Tibial nerve (tissue), 4 donors: ENCODE measurements around the gene SLC25A20. TPM values are rescaled to one million over a fixed set of nuclear protein-coding genes. Genes with fewer than 3 reads are reported as not detected.

ENCODE experiments used
- DNase-seq, 2 donors: peaks; one replicate each; pipeline ENCODE4 v3.0.0-alpha.2; 2019; ENCODE audit warnings: low spot score in 2 of 2
- H3K27ac ChIP-seq, 4 donors: fragments of 200-600 bp; sonication (generic) in 3 of 4; one replicate each; pipeline ENCODE4 v1.5.1; 2017 to 2019; ENCODE audit warnings: mild to moderate bottlenecking in 1 of 4
- H3K27me3 ChIP-seq, 2 donors: fragments of 200-600 bp; sonication (generic) in 1 of 2; one replicate each; pipeline versions ENCODE4 v1.5.1 to v1.6.0; 2017 to 2019
- H3K36me3 ChIP-seq, 3 donors: fragments of 200-600 bp; sonication (generic); one replicate each; pipeline ENCODE4 v1.5.1; 2018 to 2019
- H3K4me1 ChIP-seq, 4 donors: fragments of 200-600 bp; sonication (generic) in 3 of 4; one replicate each; pipeline ENCODE4 v1.5.1; 2017 to 2019
- H3K4me3 ChIP-seq, 4 donors: fragments of 200-600 bp; sonication (generic) in 3 of 4; one replicate each; pipeline ENCODE4 v1.5.1; 2017 to 2019; ENCODE audit warnings: mild to moderate bottlenecking in 1 of 4, moderate library complexity in 1 of 4
- H3K9me3 ChIP-seq, 4 donors: fragments of 200-600 bp; sonication (generic) in 3 of 4; one replicate each; pipeline ENCODE4 v1.5.1; 2017 to 2019
- EP300 ChIP-seq, 2 donors: sonication (generic); formaldehyde crosslinking; IDR thresholded peaks; one replicate each; pipeline ENCODE4 v1.6.1; 2017; ENCODE audit warnings: antibody characterized with exemption in 2 of 2, mild to moderate bottlenecking in 1 of 2
- POLR2A ChIP-seq, 2 donors: fragments of 450-650 bp; IDR thresholded peaks; one replicate each; pipeline ENCODE4 v1.6.1; 2017; ENCODE audit warnings: antibody characterized with exemption in 2 of 2, mild to moderate bottlenecking in 2 of 2, moderate library complexity in 2 of 2
- WGBS, 2 donors: methylation state at CpG; one replicate each; pipeline ENCODE4 v1.1.5; 2018; 5-methylcytosine and 5-hydroxymethylcytosine counted together
- total RNA-seq, 4 donors: library from RNA; depleted of rRNA; stranded (reverse); fragments of >200 nt; gene quantifications; one replicate each; pipeline ENCODE4 v1.1.0, GENCODE V29; 2016
- TF ChIP-seq, protein P1 (sequence below), 5 experiments: fragments of 200-600 bp in 3 of 5; fragments of 450-650 bp in 2 of 5; sonication (generic) in 3 of 5; IDR thresholded peaks; one replicate each; pipeline ENCODE4 v1.5.1; 2016 to 2019; ENCODE audit warnings: antibody characterized with exemption in 5 of 5, mild to moderate bottlenecking in 3 of 5, moderate library complexity in 2 of 5

Gene SLC25A20
- total RNA-seq, 4 donors from 2014 or later = 19.6 to 39.3 (median 22.1) TPM

DNA sequence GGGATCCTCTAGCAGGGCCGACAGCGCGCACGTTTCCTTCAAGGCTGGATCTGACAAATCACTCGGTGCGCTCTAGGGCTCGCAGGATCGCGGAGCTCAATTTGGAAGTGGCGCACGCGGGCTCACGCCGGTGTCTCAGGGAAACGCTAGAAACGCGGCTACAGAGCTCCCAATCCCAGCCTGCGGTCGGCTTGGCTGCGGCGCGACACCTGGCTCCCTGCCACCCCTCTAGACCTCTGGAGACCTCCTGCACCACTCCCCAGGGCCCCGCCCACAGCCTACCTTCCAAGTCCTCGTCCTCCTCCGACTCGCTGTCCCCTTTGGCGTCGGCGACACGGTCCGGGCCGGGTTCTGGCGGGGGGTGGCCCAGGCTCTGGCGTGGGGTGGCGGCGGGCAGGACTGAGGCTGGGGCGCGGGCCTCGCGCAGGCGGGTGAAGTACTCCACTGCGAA is 51.6 kb downstream of the SLC25A20 start:
- H3K4me3 ChIP-seq = peak overlapping the region; percentile 78 to 96 (median 88)
- peak overlapping the region; percentile 91 to 98 (median 95) for H3K27ac ChIP-seq
- 1% methylated on average over 24 to 41 of the region's 42 CpGs for WGBS, 2 donors
- H3K27me3 ChIP-seq = no peaks in the 10 kb centered on the region
- no peaks in the 10 kb centered on the region for H3K9me3 ChIP-seq
- no peaks in the 10 kb centered on the region for H3K36me3 ChIP-seq
- H3K4me1 ChIP-seq = peaks cover 0 to 30% (median 19%) of the 10 kb centered on the region in 4 donors
- TF ChIP-seq POLR2A (IDR thresholded peaks at IDR 0.05) (no peak), EP300 (IDR thresholded peaks at IDR 0.05) (no peak)
- TF ChIP-seq, protein P1, sequence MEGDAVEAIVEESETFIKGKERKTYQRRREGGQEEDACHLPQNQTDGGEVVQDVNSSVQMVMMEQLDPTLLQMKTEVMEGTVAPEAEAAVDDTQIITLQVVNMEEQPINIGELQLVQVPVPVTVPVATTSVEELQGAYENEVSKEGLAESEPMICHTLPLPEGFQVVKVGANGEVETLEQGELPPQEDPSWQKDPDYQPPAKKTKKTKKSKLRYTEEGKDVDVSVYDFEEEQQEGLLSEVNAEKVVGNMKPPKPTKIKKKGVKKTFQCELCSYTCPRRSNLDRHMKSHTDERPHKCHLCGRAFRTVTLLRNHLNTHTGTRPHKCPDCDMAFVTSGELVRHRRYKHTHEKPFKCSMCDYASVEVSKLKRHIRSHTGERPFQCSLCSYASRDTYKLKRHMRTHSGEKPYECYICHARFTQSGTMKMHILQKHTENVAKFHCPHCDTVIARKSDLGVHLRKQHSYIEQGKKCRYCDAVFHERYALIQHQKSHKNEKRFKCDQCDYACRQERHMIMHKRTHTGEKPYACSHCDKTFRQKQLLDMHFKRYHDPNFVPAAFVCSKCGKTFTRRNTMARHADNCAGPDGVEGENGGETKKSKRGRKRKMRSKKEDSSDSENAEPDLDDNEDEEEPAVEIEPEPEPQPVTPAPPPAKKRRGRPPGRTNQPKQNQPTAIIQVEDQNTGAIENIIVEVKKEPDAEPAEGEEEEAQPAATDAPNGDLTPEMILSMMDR (IDR thresholded peaks at IDR 0.05) = no peak
- DNase-seq = peak; percentile 36 to 46

DNA sequence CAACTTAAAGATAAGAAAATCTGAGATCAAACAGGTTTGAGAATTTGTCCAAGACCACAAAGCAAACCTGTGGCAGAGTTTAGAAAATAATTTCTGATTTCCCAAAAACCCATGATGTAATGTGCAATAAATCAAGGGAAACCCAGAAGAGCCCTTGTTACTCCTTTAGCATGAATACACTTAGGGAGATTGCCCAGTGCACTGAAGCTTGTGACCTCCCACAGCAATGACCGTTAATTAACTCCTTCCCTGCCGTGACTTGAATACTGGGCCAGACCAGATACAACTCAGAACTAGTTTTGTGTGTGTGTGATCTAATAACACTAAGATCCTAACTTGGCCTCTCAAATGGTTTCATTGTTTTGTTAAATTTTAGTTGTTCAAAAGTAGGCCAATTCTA is 53.5 kb downstream of the SLC25A20 start:
- Histone ChIP-seq H3K27ac (peak overlapping the region in 2 of 4 donors; percentile 29 to 49), H3K4me1 (peaks cover 0 to 31% (median 19%) of the 10 kb centered on the region in 4 donors), H3K27me3 (no peaks in the 10 kb centered on the region), H3K4me3 (peak overlapping the region in 1 of 4 donors; percentile 91), H3K9me3 (no peaks in the 10 kb centered on the region), H3K36me3 (no peaks in the 10 kb centered on the region)
- TF ChIP-seq POLR2A (IDR thresholded peaks at IDR 0.05) = no peak
- DNase-seq = no peak
- 12 to 28% methylated on average over 2 of the region's 2 CpGs for WGBS, 2 donors

DNA sequence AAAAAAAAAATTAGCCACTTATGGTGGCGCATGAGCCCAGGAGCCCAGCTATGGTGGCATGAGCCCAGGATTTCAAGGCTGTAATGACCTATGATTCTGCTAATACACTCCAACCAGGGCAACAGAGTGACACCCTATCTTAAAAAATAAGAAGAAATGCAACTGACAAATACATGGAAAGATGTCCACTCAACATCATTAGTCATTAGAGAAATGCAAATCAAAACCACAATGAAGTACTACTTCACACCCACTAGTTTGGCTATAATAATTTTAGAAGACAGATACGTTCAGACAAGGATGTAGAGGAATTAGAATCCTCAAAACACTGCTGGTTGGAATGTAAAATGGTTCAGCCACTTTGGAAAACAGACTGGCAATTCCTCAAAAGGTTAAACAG is 61.5 kb downstream of the SLC25A20 start:
- Histone ChIP-seq H3K27me3 (no peaks in the 10 kb centered on the region), H3K36me3 (peaks cover 0 to 13% (median 0%) of the 10 kb centered on the region in 3 donors), H3K27ac (no peak overlapping the region), H3K9me3 (no peaks in the 10 kb centered on the region), H3K4me1 (peaks cover 0 to 22% (median 4%) of the 10 kb centered on the region in 4 donors), H3K4me3 (no peak overlapping the region)
- DNase-seq = no peak
- TF ChIP-seq EP300 (IDR thresholded peaks at IDR 0.05) (no peak), POLR2A (IDR thresholded peaks at IDR 0.05) (no peak)
- TF ChIP-seq, protein P1 (IDR thresholded peaks at IDR 0.05) = no peak
- 62 to 67% methylated on average over 2 of the region's 2 CpGs for WGBS, 2 donors

DNA sequence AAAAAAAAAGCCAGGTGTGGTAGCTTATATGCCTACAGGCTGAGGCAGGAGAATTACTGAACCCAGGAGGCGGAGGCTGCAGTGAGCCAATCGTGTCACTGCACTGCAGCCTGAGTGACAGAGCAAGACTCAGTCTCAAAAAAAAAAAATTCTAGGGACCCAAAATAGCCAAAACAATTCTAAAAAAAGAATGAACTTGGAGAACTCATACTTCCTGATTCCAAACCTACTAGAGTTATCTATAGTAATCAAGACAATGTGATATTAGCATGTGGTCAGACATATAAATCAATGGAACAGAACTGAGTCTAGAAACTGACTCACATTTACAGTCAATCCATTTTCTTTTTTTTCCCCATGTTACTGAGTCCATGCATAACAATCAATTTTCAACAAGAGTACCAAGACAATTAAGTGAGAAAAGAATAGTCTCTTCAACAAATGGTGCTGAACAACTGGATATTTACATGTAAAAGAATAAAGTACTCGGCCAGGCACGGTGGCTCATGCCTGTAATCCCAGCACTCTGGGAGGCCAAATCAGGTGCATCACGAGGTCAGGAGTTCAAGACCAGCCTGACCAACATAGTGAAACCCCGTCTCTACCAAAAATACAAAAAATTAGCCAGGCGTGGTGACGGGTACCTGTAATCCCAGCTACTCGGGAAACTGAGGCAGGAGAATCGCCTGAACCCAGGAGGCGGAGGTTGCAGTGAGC is 62.9 kb downstream of the SLC25A20 start:
- no peaks in the 10 kb centered on the region for H3K9me3 ChIP-seq
- H3K4me3 ChIP-seq = no peak overlapping the region
- DNase-seq = no peak
- no peak overlapping the region for H3K27ac ChIP-seq
- no peaks in the 10 kb centered on the region for H3K27me3 ChIP-seq
- no peak for TF ChIP-seq POLR2A (IDR thresholded peaks at IDR 0.05)
- TF ChIP-seq, protein P1 (IDR thresholded peaks at IDR 0.05) = no peak
- no peak for TF ChIP-seq EP300 (IDR thresholded peaks at IDR 0.05)
- 92 to 95% methylated on average over 11 of the region's 11 CpGs for WGBS, 2 donors
- H3K36me3 ChIP-seq = peaks cover 0 to 13% (median 0%) of the 10 kb centered on the region in 3 donors
- H3K4me1 ChIP-seq = peaks cover 0 to 31% (median 8%) of the 10 kb centered on the region in 4 donors

DNA sequence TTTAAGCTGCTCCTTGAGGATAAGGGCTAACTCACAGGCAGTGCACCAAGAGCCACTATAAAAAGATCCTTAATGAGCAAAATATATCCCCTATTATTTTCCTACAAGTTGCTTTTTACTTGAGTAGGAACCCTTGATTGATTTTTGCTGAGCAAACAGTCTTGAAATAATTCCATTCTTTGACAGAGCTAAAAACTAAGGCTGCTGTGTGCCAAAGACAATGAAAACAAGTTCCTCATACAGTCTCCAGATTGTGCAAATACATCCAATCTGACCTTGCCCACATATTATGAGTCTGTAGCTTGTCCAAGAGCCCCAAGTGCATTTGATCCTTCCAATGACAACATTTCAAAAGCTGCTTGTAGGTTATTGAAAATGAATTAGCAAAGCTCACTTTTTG is 66.0 kb downstream of the SLC25A20 start:
- no peak for DNase-seq
- Histone ChIP-seq H3K4me3 (no peak overlapping the region), H3K27ac (peak overlapping the region in 1 of 4 donors; percentile 17), H3K9me3 (no peaks in the 10 kb centered on the region), H3K27me3 (no peaks in the 10 kb centered on the region), H3K4me1 (peaks cover 0 to 20% (median 8%) of the 10 kb centered on the region in 4 donors), H3K36me3 (peaks cover 0 to 3% (median 0%) of the 10 kb centered on the region in 3 donors)
- TF ChIP-seq POLR2A (IDR thresholded peaks at IDR 0.05) (no peak), EP300 (IDR thresholded peaks at IDR 0.05) (no peak)
- TF ChIP-seq, protein P1 (IDR thresholded peaks at IDR 0.05) = no peak
